ENCODE measurements around the gene CPOX.

DNA sequence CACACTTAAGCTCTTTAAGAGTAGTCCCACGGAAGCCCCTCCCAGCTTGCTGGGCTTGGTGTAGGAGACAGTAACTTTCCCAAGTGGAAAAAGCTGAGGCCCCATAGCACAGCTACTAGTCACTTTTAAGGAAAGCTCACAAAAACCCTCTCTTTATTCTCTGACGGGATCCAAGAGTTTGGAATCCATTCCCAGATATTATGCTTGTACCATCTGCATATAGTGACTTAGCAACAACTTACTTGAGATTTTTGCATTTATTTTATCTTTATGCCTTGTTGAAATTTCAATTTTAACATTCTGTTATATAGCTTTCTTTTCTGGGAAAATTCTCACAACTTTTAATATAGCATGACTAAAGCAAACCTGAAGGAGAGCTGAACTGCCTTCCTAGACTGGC is 42.2 kb downstream of the CPOX start:
- TF ChIP-seq, protein P1, sequence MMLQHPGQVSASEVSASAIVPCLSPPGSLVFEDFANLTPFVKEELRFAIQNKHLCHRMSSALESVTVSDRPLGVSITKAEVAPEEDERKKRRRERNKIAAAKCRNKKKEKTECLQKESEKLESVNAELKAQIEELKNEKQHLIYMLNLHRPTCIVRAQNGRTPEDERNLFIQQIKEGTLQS (IDR thresholded peaks at IDR 0.05; ENCODE audit: insufficient read depth, low read depth, low read length), result no peak
- TF ChIP-seq, protein P2, sequence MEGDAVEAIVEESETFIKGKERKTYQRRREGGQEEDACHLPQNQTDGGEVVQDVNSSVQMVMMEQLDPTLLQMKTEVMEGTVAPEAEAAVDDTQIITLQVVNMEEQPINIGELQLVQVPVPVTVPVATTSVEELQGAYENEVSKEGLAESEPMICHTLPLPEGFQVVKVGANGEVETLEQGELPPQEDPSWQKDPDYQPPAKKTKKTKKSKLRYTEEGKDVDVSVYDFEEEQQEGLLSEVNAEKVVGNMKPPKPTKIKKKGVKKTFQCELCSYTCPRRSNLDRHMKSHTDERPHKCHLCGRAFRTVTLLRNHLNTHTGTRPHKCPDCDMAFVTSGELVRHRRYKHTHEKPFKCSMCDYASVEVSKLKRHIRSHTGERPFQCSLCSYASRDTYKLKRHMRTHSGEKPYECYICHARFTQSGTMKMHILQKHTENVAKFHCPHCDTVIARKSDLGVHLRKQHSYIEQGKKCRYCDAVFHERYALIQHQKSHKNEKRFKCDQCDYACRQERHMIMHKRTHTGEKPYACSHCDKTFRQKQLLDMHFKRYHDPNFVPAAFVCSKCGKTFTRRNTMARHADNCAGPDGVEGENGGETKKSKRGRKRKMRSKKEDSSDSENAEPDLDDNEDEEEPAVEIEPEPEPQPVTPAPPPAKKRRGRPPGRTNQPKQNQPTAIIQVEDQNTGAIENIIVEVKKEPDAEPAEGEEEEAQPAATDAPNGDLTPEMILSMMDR (IDR thresholded peaks at IDR 0.05; ENCODE audit: control extremely low read depth in 1 of 3, insufficient read depth in 1 of 3, low read depth in 1 of 3, low read length in 3 of 3), result no peak
- no peak for TF ChIP-seq HDAC2 (IDR thresholded peaks at IDR 0.05; ENCODE audit: borderline replicate concordance in 1 of 2, low read depth in 2 of 2, low read length in 2 of 2)
- TF ChIP-seq MAFK (IDR thresholded peaks at IDR 0.05; ENCODE audit: low read depth, low read length), result no peak
- TF ChIP-seq POLR2A (IDR thresholded peaks at IDR 0.05; ENCODE audit: control extremely low read depth in 1 of 2, low read depth in 2 of 2, low read length in 2 of 2), result no peak
- no peak for TF ChIP-seq CHD1 (IDR thresholded peaks at IDR 0.05; ENCODE audit: low read depth, low read length)
- TF ChIP-seq, protein P3, sequence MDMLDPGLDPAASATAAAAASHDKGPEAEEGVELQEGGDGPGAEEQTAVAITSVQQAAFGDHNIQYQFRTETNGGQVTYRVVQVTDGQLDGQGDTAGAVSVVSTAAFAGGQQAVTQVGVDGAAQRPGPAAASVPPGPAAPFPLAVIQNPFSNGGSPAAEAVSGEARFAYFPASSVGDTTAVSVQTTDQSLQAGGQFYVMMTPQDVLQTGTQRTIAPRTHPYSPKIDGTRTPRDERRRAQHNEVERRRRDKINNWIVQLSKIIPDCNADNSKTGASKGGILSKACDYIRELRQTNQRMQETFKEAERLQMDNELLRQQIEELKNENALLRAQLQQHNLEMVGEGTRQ (IDR thresholded peaks at IDR 0.05; ENCODE audit: low read length), result no peak
